DND-41 (cell line): ENCODE data around the gene IL12A.

Source experiments
- ATAC-seq: fragments of 200-7000 bp; cut with Tn5 transposase; 3 replicates; pipeline ENCODE4 v1.9.1; 2021; ENCODE audit warnings: low read depth; ENCODE audit not compliant: insufficient read depth
- DNase-seq: peaks from one replicate; pipeline ENCODE4 v3.0.0-alpha.2; 2020
- H2AFZ ChIP-seq: 2 replicates; pipeline ENCODE4 v1.6.0; 2012; ENCODE audit warnings: low read depth, low read length
- H3K27ac ChIP-seq: 2 replicates; pipeline ENCODE4 v1.5.1; 2012; ENCODE audit warnings: low read length, inconsistent platforms
- H3K27me3 ChIP-seq: fragments of 200-600 bp; sonication (generic); 2 replicates; pipeline ENCODE4 v1.6.0; 2012; ENCODE audit warnings: low read length, mild to moderate bottlenecking, inconsistent platforms; ENCODE audit not compliant: insufficient read depth, poor library complexity
- H3K36me3 ChIP-seq: 2 replicates; pipeline ENCODE4 v1.5.1; 2012; ENCODE audit warnings: low read length, inconsistent platforms; ENCODE audit not compliant: insufficient read depth
- H3K4me1 ChIP-seq: 2 replicates; pipeline ENCODE4 v1.5.1; 2012; ENCODE audit warnings: mild to moderate bottlenecking, low read length; ENCODE audit not compliant: insufficient read depth
- H3K4me2 ChIP-seq: 2 replicates; pipeline ENCODE4 v1.6.0; 2012; ENCODE audit warnings: mild to moderate bottlenecking, moderate library complexity, low read length, inconsistent platforms; ENCODE audit not compliant: insufficient read depth
- H3K4me3 ChIP-seq, 2 experiments: fragments of 200-600 bp in 1 of 2; shearing (Covaris generic) in 1 of 2; 2 replicates each; pipeline ENCODE4 v1.5.1; 2012 to 2016; ENCODE audit warnings: inconsistent platforms in 2 of 2, low read length in 2 of 2, mild to moderate bottlenecking in 2 of 2, low read depth in 1 of 2, moderate library complexity in 1 of 2
- H3K79me2 ChIP-seq: 2 replicates; pipeline ENCODE4 v1.6.0; 2012; ENCODE audit warnings: low read length, inconsistent platforms; ENCODE audit not compliant: insufficient read depth
- H3K9ac ChIP-seq: 2 replicates; pipeline ENCODE4 v1.6.0; 2012; ENCODE audit warnings: low read depth, mild to moderate bottlenecking, inconsistent platforms, low read length, moderate library complexity
- H3K9me3 ChIP-seq: 2 replicates; pipeline ENCODE4 v1.5.1; 2012; ENCODE audit warnings: low read length, moderate library complexity, mild to moderate bottlenecking, inconsistent platforms; ENCODE audit not compliant: insufficient read depth, severe bottlenecking
- H4K20me1 ChIP-seq: 2 replicates; pipeline ENCODE4 v1.6.0; 2012; ENCODE audit warnings: low read length; ENCODE audit not compliant: insufficient read depth
- CTCF ChIP-seq: IDR thresholded peaks from 2 replicates; pipeline ENCODE4 v1.5.1; 2012; ENCODE audit warnings: borderline replicate concordance, low read length, moderate library complexity, mild to moderate bottlenecking; ENCODE audit not compliant: poor library complexity, severe bottlenecking; ENCODE audit errors: extremely low read depth
- EZH2 ChIP-seq: IDR thresholded peaks from 3 replicates; pipeline ENCODE4 v1.6.1; 2012; ENCODE audit warnings: borderline replicate concordance, low read depth, mild to moderate bottlenecking, moderate library complexity, low read length, inconsistent platforms; ENCODE audit not compliant: severe bottlenecking

Gene IL12A

DNA sequence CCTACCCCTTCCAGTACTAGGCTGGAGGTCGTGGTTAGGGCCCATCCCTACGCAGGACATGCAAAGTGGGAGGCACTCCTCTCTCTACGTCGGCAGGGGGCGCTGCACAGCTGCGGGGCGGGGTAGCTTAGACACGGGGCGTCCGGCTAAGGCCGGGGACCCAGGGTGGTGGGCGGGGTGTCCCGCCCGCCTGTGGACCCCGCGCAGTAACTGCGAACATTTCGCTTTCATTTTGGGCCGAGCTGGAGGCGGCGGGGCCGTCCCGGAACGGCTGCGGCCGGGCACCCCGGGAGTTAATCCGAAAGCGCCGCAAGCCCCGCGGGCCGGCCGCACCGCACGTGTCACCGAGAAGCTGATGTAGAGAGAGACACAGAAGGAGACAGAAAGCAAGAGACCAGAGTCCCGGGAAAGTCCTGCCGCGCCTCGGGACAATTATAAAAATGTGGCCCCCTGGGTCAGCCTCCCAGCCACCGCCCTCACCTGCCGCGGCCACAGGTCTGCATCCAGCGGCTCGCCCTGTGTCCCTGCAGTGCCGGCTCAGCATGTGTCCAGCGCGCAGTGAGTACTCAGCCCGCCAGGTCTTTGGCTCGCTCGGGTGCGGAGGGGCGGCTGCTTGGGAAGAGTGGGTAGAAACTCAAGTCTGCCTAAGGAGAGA lies at the start of gene IL12A:
TSS of gene IL12A (plus strand) at position 219 of the 655 bp plus-strand sequence.
- 0 out of 3 replicates have a peak, but pooled peaks have one; percentile 19 for ATAC-seq
- H3K4me2 ChIP-seq = no peak within 1 kb of the TSS
- no peaks in the 10 kb centered on the region for H3K4me1 ChIP-seq
- no peak within 1 kb of the TSS for H3K27ac ChIP-seq
- no peak within 1 kb of the TSS for H2AFZ ChIP-seq
- DNase-seq = no peak
- peaks cover 3% of the 10 kb centered on the region for H3K27me3 ChIP-seq
- H3K79me2 ChIP-seq = no peaks in the 10 kb centered on the region
- no peak for TF ChIP-seq EZH2
- TF ChIP-seq CTCF = peak; percentile 23
- no peak within 1 kb of the TSS for H3K4me3 ChIP-seq
- H4K20me1 ChIP-seq = no peaks in the 10 kb centered on the region
- H3K36me3 ChIP-seq = no peaks in the 10 kb centered on the region
- no peak within 1 kb of the TSS for H3K9ac ChIP-seq
- H3K9me3 ChIP-seq = no peaks in the 10 kb centered on the region

DNA sequence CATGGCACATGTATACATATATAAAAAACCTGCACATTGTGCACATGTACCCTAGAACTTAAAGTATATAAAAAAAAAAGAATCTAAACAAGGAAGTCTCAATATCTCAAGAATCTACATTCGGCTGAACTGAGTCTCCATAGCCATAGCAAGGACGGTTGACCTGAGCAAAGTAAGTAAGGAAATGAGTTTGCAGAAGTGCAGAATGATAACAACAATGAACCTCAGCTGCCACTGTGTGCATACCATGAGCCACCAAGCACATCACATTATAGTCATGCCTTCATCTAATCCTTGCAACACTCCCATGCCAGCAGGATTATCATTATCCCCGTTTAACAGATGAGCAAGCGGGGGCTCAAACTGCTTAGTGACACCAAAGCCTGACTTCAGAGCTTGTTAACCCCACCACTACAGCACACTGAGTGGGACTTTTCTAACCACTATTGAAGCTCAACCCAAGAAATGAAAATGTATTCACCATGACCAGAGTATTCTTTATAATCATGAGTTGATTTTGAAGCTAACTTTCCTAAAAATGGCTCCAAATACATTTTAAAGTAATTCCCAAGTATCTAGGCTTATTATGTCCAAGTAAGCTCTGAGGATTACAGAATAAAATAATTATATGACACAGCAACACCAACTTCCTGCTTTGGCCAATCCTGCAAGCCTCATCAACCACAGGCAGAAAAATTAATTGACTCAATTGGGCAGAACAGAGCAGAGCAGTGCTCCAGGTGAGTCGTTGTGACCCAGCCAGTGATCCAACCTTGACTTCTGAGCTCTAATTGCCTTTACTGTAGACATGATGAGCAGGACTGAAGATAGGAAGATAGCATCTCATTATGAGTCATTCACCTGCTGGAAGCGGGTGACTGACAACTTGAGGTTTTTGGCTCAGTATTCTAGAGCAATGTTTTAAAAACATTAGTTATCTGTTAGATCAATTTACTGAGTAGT lies 47.3 kb upstream of the IL12A start:
- TF ChIP-seq EZH2 (no peak), CTCF (no peak)
- H3K9me3 ChIP-seq = no peaks in the 10 kb centered on the region
- no peaks in the 10 kb centered on the region for H3K27me3 ChIP-seq
- H3K36me3 ChIP-seq = no peaks in the 10 kb centered on the region
- no peak overlapping the region for H3K4me3 ChIP-seq
- H3K27ac ChIP-seq = no peak overlapping the region
- DNase-seq = no peak
- H3K4me1 ChIP-seq = no peaks in the 10 kb centered on the region
- H3K4me2 ChIP-seq = no peak overlapping the region
- no peaks in the 10 kb centered on the region for H4K20me1 ChIP-seq
- H3K9ac ChIP-seq = no peak overlapping the region
- no peak for ATAC-seq
- no peak overlapping the region for H2AFZ ChIP-seq
- H3K79me2 ChIP-seq = no peaks in the 10 kb centered on the region

DNA sequence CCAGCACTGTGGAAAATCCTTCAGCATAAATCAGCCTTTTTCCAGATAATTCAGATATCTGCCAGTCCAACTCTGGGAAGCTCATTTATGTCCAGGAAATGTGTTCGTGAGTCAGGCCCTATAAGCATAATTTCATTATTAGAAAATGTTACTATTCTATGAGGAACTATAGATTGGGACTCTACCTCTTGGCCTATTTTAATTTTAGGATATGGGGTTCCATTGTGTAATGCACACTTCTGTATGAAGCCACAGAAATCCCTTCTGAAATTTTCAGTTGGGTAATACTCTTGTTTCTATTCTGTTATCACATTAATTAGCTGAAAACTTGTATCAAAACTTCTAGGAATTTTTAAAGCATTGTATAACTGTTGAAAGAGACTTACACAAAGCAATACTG lies 43.9 kb upstream of the IL12A start:
- Histone ChIP-seq H3K4me1 (no peaks in the 10 kb centered on the region), H3K9ac (no peak overlapping the region), H3K27me3 (no peaks in the 10 kb centered on the region), H4K20me1 (no peaks in the 10 kb centered on the region), H3K79me2 (no peaks in the 10 kb centered on the region), H3K4me3 (no peak overlapping the region), H3K36me3 (no peaks in the 10 kb centered on the region), H2AFZ (no peak overlapping the region), H3K4me2 (no peak overlapping the region), H3K9me3 (no peaks in the 10 kb centered on the region), H3K27ac (no peak overlapping the region)
- TF ChIP-seq CTCF (no peak), EZH2 (no peak)
- DNase-seq (no peak), ATAC-seq (no peak)
